ENCODE results near the gene ERP44.

Gene ERP44

DNA sequence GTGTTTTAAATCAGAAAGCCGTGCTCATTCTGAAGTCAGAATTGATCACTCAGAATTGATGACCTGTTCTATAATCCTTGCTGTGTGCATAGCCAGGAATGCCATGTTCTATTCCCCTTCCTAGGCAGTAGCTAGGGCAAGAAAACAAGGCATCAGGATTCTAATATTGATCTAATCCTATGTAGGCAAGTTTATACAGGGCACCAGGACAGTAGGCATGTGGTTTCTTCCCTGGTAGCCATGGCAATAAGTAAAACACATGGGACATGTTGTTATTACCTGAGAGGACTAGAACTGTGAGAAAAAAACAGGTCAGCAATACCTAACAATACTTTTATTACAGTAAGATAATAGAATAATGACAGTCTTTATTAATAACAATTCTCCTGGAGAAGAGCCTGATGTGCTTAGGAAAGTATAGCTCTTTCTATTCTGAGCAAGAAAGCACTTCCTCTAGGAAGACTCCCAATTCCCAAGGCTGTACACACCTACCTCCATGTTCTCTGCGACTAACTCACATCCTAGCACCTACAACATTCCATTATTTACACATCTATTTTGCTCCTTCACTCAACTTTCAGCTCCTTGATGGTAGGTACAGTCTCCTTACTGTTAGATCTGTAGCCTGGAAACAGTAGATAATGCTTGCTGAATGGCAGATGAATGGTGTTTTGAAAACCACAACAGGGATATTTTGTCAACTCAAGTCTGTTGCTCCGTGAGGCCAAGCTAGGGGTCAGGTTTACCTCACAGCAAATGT lies 121.6 kb downstream of the ERP44 start:
- Histone ChIP-seq H3K36me3 (ENCODE audit: low read length) (0 out of 2 replicates have a peak, but pooled peaks cover 6% of the 10 kb centered on the region), H4K20me1 (ENCODE audit: low read depth, low read length) (no peaks in the 10 kb centered on the region), H3K27me3 (ENCODE audit: low read length) (no peaks in the 10 kb centered on the region), H3K79me2 (ENCODE audit: insufficient read depth, low read length) (no peaks in the 10 kb centered on the region), H3K4me2 (ENCODE audit: low read depth, low read length, poor library complexity, severe bottlenecking) (no peak overlapping the region), H3K4me3 (ENCODE audit: insufficient read depth, low read length, poor library complexity, severe bottlenecking) (no peak overlapping the region), H3K27ac (ENCODE audit: low read depth, low read length) (no peak overlapping the region), H2AFZ (ENCODE audit: low read depth, low read length, severe bottlenecking) (no peak overlapping the region), H3K9ac (ENCODE audit: low read length) (no peak overlapping the region), H3F3A (ENCODE audit: insufficient read depth) (no peaks in the 10 kb centered on the region), H3K9me3 (ENCODE audit: insufficient read depth, low read length) (no peaks in the 10 kb centered on the region), H3K9me2 (replicated peaks; ENCODE audit: insufficient read depth, low read length) (no peaks in the 10 kb centered on the region)
- TF ChIP-seq, protein P1, sequence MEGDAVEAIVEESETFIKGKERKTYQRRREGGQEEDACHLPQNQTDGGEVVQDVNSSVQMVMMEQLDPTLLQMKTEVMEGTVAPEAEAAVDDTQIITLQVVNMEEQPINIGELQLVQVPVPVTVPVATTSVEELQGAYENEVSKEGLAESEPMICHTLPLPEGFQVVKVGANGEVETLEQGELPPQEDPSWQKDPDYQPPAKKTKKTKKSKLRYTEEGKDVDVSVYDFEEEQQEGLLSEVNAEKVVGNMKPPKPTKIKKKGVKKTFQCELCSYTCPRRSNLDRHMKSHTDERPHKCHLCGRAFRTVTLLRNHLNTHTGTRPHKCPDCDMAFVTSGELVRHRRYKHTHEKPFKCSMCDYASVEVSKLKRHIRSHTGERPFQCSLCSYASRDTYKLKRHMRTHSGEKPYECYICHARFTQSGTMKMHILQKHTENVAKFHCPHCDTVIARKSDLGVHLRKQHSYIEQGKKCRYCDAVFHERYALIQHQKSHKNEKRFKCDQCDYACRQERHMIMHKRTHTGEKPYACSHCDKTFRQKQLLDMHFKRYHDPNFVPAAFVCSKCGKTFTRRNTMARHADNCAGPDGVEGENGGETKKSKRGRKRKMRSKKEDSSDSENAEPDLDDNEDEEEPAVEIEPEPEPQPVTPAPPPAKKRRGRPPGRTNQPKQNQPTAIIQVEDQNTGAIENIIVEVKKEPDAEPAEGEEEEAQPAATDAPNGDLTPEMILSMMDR (IDR thresholded peaks at IDR 0.05; ENCODE audit: insufficient read depth, low read length, poor library complexity, severe bottlenecking), result no peak
- no peak for TF ChIP-seq EZH2phosphoT487 (conservative IDR thresholded peaks at IDR 0.05; ENCODE audit: low read length)

DNA sequence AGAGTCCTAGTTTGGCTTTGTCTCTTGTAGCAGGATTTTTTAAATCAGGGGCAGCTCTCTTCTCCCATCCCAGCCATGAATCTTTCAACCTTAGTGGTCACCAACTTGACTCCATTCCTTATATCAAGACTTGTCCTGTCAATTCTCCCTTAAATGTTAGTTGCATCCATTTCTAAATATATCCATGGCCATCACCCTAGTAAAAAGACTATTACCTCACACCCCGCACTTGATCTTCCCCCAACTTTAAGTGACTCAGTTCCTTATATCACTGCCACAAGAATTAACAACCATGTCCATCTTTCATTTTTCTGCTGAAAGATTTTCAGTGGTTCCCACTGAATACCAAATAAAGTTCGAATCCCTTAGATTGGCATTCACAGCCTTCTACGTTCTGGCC lies 125.3 kb downstream of the ERP44 start:
- no peak for TF ChIP-seq EZH2phosphoT487 (conservative IDR thresholded peaks at IDR 0.05; ENCODE audit: low read length)
- TF ChIP-seq, protein P1 (IDR thresholded peaks at IDR 0.05; ENCODE audit: insufficient read depth, low read length, poor library complexity, severe bottlenecking), result no peak
- H3K9ac ChIP-seq (ENCODE audit: low read length), result no peak overlapping the region
- H4K20me1 ChIP-seq (ENCODE audit: low read depth, low read length), result no peaks in the 10 kb centered on the region
- H3K36me3 ChIP-seq (ENCODE audit: low read length), result no peaks in the 10 kb centered on the region
- no peaks in the 10 kb centered on the region for H3K27me3 ChIP-seq (ENCODE audit: low read length)
- no peak overlapping the region for H2AFZ ChIP-seq (ENCODE audit: low read depth, low read length, severe bottlenecking)
- no peaks in the 10 kb centered on the region for H3K9me3 ChIP-seq (ENCODE audit: insufficient read depth, low read length)
- no peaks in the 10 kb centered on the region for H3F3A ChIP-seq (ENCODE audit: insufficient read depth)
- no peak overlapping the region for H3K27ac ChIP-seq (ENCODE audit: low read depth, low read length)
- H3K4me2 ChIP-seq (ENCODE audit: low read depth, low read length, poor library complexity, severe bottlenecking), result no peak overlapping the region
- no peak overlapping the region for H3K4me3 ChIP-seq (ENCODE audit: insufficient read depth, low read length, poor library complexity, severe bottlenecking)
- H3K79me2 ChIP-seq (ENCODE audit: insufficient read depth, low read length), result no peaks in the 10 kb centered on the region
- no peaks in the 10 kb centered on the region for H3K9me2 ChIP-seq (replicated peaks; ENCODE audit: insufficient read depth, low read length)

DNA sequence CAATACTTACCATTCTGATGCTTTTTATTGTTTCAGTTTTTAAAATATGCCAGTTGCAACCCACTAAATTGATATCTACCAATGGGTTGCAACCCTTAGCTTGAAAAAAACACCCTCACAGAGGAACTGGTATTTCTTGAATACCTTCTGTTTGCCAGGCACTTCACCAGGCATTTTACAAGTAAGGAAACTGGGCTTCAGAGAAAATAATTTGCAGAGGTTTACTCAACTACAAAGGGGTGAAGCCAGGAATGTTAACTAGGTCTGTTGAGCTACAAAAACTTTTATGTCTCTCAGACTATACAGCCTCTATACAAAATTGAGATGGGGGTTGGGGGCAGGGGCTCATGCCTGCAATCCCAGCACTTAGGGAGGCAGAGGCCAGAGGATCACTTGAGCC lies 127.4 kb downstream of the ERP44 start:
- no peak overlapping the region for H3K4me3 ChIP-seq (ENCODE audit: insufficient read depth, low read length, poor library complexity, severe bottlenecking)
- H4K20me1 ChIP-seq (ENCODE audit: low read depth, low read length), result no peaks in the 10 kb centered on the region
- H3K9me2 ChIP-seq (replicated peaks; ENCODE audit: insufficient read depth, low read length), result no peaks in the 10 kb centered on the region
- H3K9ac ChIP-seq (ENCODE audit: low read length), result no peak overlapping the region
- no peaks in the 10 kb centered on the region for H3K9me3 ChIP-seq (ENCODE audit: insufficient read depth, low read length)
- H3K79me2 ChIP-seq (ENCODE audit: insufficient read depth, low read length), result no peaks in the 10 kb centered on the region
- no peak overlapping the region for H3K27ac ChIP-seq (ENCODE audit: low read depth, low read length)
- no peaks in the 10 kb centered on the region for H3F3A ChIP-seq (ENCODE audit: insufficient read depth)
- H2AFZ ChIP-seq (ENCODE audit: low read depth, low read length, severe bottlenecking), result no peak overlapping the region
- no peaks in the 10 kb centered on the region for H3K27me3 ChIP-seq (ENCODE audit: low read length)
- H3K4me2 ChIP-seq (ENCODE audit: low read depth, low read length, poor library complexity, severe bottlenecking), result no peak overlapping the region
- H3K36me3 ChIP-seq (ENCODE audit: low read length), result no peaks in the 10 kb centered on the region
- no peak for TF ChIP-seq EZH2phosphoT487 (conservative IDR thresholded peaks at IDR 0.05; ENCODE audit: low read length)

DNA sequence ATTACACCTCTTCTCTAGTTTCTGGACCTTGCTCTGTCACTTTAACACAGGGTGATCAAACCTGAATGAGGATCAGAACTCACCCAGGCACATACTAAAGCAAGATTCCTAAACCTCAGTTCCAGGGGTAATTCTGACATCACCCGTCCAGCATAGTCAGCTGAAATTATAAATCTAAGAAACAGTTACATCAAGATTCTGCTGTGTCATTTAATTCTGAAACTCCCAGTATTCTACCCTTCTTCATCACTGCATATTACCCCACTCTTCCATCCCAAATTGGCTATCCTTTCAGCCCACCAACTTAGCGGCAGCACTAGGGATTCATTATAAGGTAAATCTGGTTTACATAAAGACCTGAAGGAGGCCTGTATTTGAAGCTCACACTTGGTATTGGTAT lies 128.3 kb downstream of the ERP44 start:
- Histone ChIP-seq H3K27ac (ENCODE audit: low read depth, low read length) (no peak overlapping the region), H4K20me1 (ENCODE audit: low read depth, low read length) (no peaks in the 10 kb centered on the region), H2AFZ (ENCODE audit: low read depth, low read length, severe bottlenecking) (no peak overlapping the region), H3K4me3 (ENCODE audit: insufficient read depth, low read length, poor library complexity, severe bottlenecking) (no peak overlapping the region), H3K4me2 (ENCODE audit: low read depth, low read length, poor library complexity, severe bottlenecking) (no peak overlapping the region), H3K9me2 (replicated peaks; ENCODE audit: insufficient read depth, low read length) (no peaks in the 10 kb centered on the region), H3K36me3 (ENCODE audit: low read length) (no peaks in the 10 kb centered on the region), H3K79me2 (ENCODE audit: insufficient read depth, low read length) (no peaks in the 10 kb centered on the region), H3K9ac (ENCODE audit: low read length) (no peak overlapping the region), H3K27me3 (ENCODE audit: low read length) (no peaks in the 10 kb centered on the region), H3F3A (ENCODE audit: insufficient read depth) (no peaks in the 10 kb centered on the region), H3K9me3 (ENCODE audit: insufficient read depth, low read length) (no peaks in the 10 kb centered on the region)
- TF ChIP-seq EZH2phosphoT487 (conservative IDR thresholded peaks at IDR 0.05; ENCODE audit: low read length), result no peak
- TF ChIP-seq, protein P1 (IDR thresholded peaks at IDR 0.05; ENCODE audit: insufficient read depth, low read length, poor library complexity, severe bottlenecking), result no peak
